ENCODE data around the gene TAS1R2. TPM values are rescaled to one million over a fixed set of nuclear protein-coding genes. Genes with fewer than 3 reads are reported as not detected.

Gene TAS1R2
- total and polyA plus RNA-seq, 2 of the 8 experiments (the other 6 are each of a cell fraction or from before 2014, with no cell fraction given), result not detected

GRCh38 chr1:18879791-18880309 lies 20.4 kb upstream of the TAS1R2 start:
- H3K56ac ChIP-seq (replicated peaks; ENCODE audit: insufficient read length, low read depth, low read length), result no peak overlapping the region
- no peak overlapping the region for H3K23ac ChIP-seq (ENCODE audit: insufficient read length)
- H2BK5ac ChIP-seq (ENCODE audit: low read depth, low read length), result no peak overlapping the region
- H3K14ac ChIP-seq (ENCODE audit: insufficient read length), result no peak overlapping the region
- H3K4me1 ChIP-seq (replicated peaks in 1 of 4; ENCODE audit: control insufficient read depth in 3 of 4, insufficient read depth in 4 of 4, low read length in 3 of 4), result peaks cover 0 to 6% (median 4%) of the 10 kb centered on the region in 4 experiments; a peak in 4 of 7 replicates
- H3K79me2 ChIP-seq (ENCODE audit: control insufficient read depth in 1 of 2, insufficient read depth in 2 of 2, low read length in 2 of 2), result no peaks in the 10 kb centered on the region
- no peak overlapping the region for H2BK15ac ChIP-seq (ENCODE audit: low read length)
- TF ChIP-seq CTBP2 (IDR thresholded peaks at IDR 0.05; ENCODE audit: borderline replicate concordance, insufficient read depth, insufficient read length, low read length) (no peak), TAF7 (optimal IDR thresholded peaks at IDR 0.05; ENCODE audit: borderline replicate concordance, low read depth, low read length) (no peak), SAP30 (IDR thresholded peaks at IDR 0.05; ENCODE audit: insufficient read depth, insufficient replicate concordance, low read length) (no peak), SIRT6 (IDR thresholded peaks at IDR 0.05; ENCODE audit: low read length) (no peak), EZH2 (IDR thresholded peaks at IDR 0.05; ENCODE audit: low read depth, low read length, severe bottlenecking) (no peak), POLR2AphosphoS5 (IDR thresholded peaks at IDR 0.05; ENCODE audit: low read depth, low read length) (no peak), ZNF274 (IDR thresholded peaks at IDR 0.05; ENCODE audit: borderline replicate concordance, extremely low read depth, low read length) (no peak), MAFK (IDR thresholded peaks at IDR 0.05; ENCODE audit: low read depth, low read length) (no peak), USF2 (IDR thresholded peaks at IDR 0.05; ENCODE audit: low read length) (no peak), SP1 (IDR thresholded peaks at IDR 0.05; ENCODE audit: low read depth, low read length) (no peak), RNF2 (IDR thresholded peaks at IDR 0.05; ENCODE audit: borderline replicate concordance, low read depth, low read length, missing control alignments, poor library complexity, severe bottlenecking) (no peak), TCF12 (IDR thresholded peaks at IDR 0.05; ENCODE audit: low read depth, low read length) (no peak)
- H3K9ac ChIP-seq (replicated peaks in 1 of 4; ENCODE audit: extremely low read depth in 1 of 4, low read depth in 3 of 4, low read length in 3 of 4), result no peak overlapping the region
- H3K79me1 ChIP-seq (ENCODE audit: low read depth, low read length), result no peaks in the 10 kb centered on the region
- no peak overlapping the region for H4K5ac ChIP-seq (ENCODE audit: insufficient read length, low read depth, low read length)
- H3K27me3 ChIP-seq (replicated peaks in 1 of 4; ENCODE audit: control insufficient read depth in 3 of 4, extremely low read depth in 1 of 4, insufficient read depth in 3 of 4, low read length in 3 of 4), result no peaks in the 10 kb centered on the region
- no peak overlapping the region for H2BK20ac ChIP-seq (ENCODE audit: low read length)
- 82% methylated on average over 18 of the region's 21 CpGs; no CpG with 5 or more reads in 1 of the 2 experiments for WGBS, 2 experiments (ENCODE audit: extremely low coverage in 1 of 2, insufficient coverage in 1 of 2, insufficient read length in 1 of 2, insufficient replicate concordance in 2 of 2, low coverage in 1 of 2, low lambda C conversion rate in 2 of 2, missing lambda C conversion rate in 1 of 2)
- peaks cover 0 to 11% (median 2%) of the 10 kb centered on the region in 4 experiments; a peak in 4 of 8 replicates for H3K36me3 ChIP-seq (ENCODE audit: control insufficient read depth in 2 of 4, insufficient read depth in 4 of 4, low read length in 3 of 4)
- H2AK5ac ChIP-seq (ENCODE audit: low read depth, low read length), result no peak overlapping the region
- H3K23me2 ChIP-seq (ENCODE audit: low read depth, low read length), result no peaks in the 10 kb centered on the region
- no peak overlapping the region for H4K91ac ChIP-seq (replicated peaks; ENCODE audit: insufficient read length, low read length)
- H3K4me3 ChIP-seq (ENCODE audit: extremely low read depth in 1 of 4, insufficient read depth in 2 of 4, low read depth in 3 of 4, low read length in 4 of 4), result no peak overlapping the region
- H3K9me3 ChIP-seq (ENCODE audit: insufficient read depth in 2 of 2, low read depth in 1 of 2, low read length in 1 of 2), result no peaks in the 10 kb centered on the region
- no peak overlapping the region for H4K8ac ChIP-seq (ENCODE audit: extremely low read depth, insufficient read depth, low read length)
- peaks cover 3 to 9% of the 10 kb centered on the region in 2 experiments for H4K20me1 ChIP-seq (replicated peaks in 1 of 2; ENCODE audit: control insufficient read depth in 1 of 2, insufficient read depth in 2 of 2, low read length in 2 of 2)
- POLR2A ChIA-PET (ENCODE audit: partially characterized antibody), result interaction anchor here (1.0 kb wide), 1 partner anchor 23 kb away, joined by 3 read pairs; the partner anchor contains the start of gene ALDH4A1
- no peak overlapping the region for H2BK120ac ChIP-seq (replicated peaks; ENCODE audit: low read depth, low read length)
- H3K18ac ChIP-seq (ENCODE audit: extremely low read depth, low read length), result no peak overlapping the region
- peak overlapping the region in 1 of 2 experiments; percentile 3; a peak in 1 of 4 replicates for H3K4me2 ChIP-seq (ENCODE audit: insufficient read depth in 1 of 2, low read depth in 2 of 2, low read length in 2 of 2)
- H3K27ac ChIP-seq (ENCODE audit: low read depth, low read length), result no peak overlapping the region
- H2BK12ac ChIP-seq (ENCODE audit: low read depth, low read length), result no peak overlapping the region
- no peak overlapping the region for H2AFZ ChIP-seq (ENCODE audit: low read length)
- FAIRE-seq (no peak), DNase-seq (ENCODE audit: low read depth in 1 of 2, low spot score in 2 of 2) (no peak)
- CTCF ChIA-PET (ENCODE audit: partially characterized antibody), result interaction anchor here (0.9 to 1.1 kb wide), 4 partner anchors 11 to 185 kb away, joined by 3 to 5 read pairs (median 4); partner anchors contain the start of gene ALDH4A1
- no peak overlapping the region for H3K4ac ChIP-seq (replicated peaks; ENCODE audit: insufficient read length, low read depth, low read length)
